Measurements from ENCODE around the gene E2F6. TPM values are rescaled to one million over a fixed set of nuclear protein-coding genes. Genes with fewer than 3 reads are reported as not detected.

Gene E2F6
- total and polyA plus RNA-seq, 2 of the 13 experiments (the other 11 are each of a cell fraction or from before 2014, with no cell fraction given) = 27.3 to 36.0 TPM

- TF ChIP-seq GATA4 (IDR thresholded peaks at IDR 0.05; ENCODE audit: borderline replicate concordance, low read depth) (no peak), TRIM24 (CRISPR knock-in tag; IDR thresholded peaks at IDR 0.05) (no peak), MYNN (CRISPR knock-in tag; IDR thresholded peaks at IDR 0.05; ENCODE audit: low read depth) (no peak), ZNF609 (CRISPR knock-in tag; IDR thresholded peaks at IDR 0.05; ENCODE audit: borderline replicate concordance) (no peak), FOXO4 (CRISPR knock-in tag; conservative IDR thresholded peaks at IDR 0.05) (no peak), ARID5B (CRISPR knock-in tag; IDR thresholded peaks at IDR 0.05) (peak; percentile 42; the same call in 1 of the 2 replicates), MEF2D (CRISPR knock-in tag; IDR thresholded peaks at IDR 0.05) (no peak), ZBTB37 (CRISPR knock-in tag; IDR thresholded peaks at IDR 0.05) (no peak), E2F2 (CRISPR knock-in tag; IDR thresholded peaks at IDR 0.05; ENCODE audit: borderline replicate concordance) (no peak), ZFP36L1 (CRISPR knock-in tag; IDR thresholded peaks at IDR 0.05) (no peak), ZMYM2 (CRISPR knock-in tag; IDR thresholded peaks at IDR 0.05) (no peak), ZNF225 (CRISPR knock-in tag; IDR thresholded peaks at IDR 0.05) (no peak), AKAP8 (CRISPR knock-in tag; IDR thresholded peaks at IDR 0.05) (no peak), ZNF432 (CRISPR knock-in tag; IDR thresholded peaks at IDR 0.05; ENCODE audit: borderline replicate concordance) (no peak), KMT2B (CRISPR knock-in tag; IDR thresholded peaks at IDR 0.05) (no peak), SNAI1 (CRISPR knock-in tag; IDR thresholded peaks at IDR 0.05; ENCODE audit: borderline replicate concordance) (no peak), PHF5A (CRISPR knock-in tag; IDR thresholded peaks at IDR 0.05; ENCODE audit: low read depth, unreplicated experiment) (peak; percentile 69), IRX3 (CRISPR knock-in tag; IDR thresholded peaks at IDR 0.05; ENCODE audit: borderline replicate concordance, low read depth) (no peak)
Observed at GRCh38 chr2:11477994-11478393, 12.0 kb upstream of the E2F6 start (continued).

Measured in HepG2 (cell line).